NCI-H226 (cell line): ENCODE measurements around the gene PARVG.

Experiments used
- DNase-seq: peaks from one replicate; pipeline ENCODE4 v3.0.0-alpha.2; 2015

Gene PARVG

DNA sequence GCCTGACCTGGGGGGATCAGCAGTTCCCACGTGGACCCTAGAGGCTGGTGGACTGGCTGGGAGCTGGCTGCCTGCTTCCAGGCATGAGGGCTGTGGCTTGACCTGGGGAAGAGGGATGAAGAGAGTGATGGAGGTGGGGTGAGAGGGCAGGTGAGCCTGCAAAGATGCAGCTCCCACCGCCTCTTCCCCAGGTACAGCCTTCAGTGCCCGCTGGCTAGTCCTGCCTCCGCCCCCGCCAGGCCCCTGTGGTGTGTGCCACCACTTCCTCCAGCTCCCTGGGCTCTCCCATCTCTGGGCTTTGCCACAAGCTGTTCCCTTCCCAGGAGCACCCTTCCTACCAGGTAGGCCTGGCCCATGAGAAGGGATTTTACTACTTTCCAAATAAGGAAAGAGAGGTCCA is 19.1 kb downstream of the PARVG start:
- no peak for DNase-seq

- no peak for DNase-seq
Observed at GRCh38 chr22:44200451-44200850, 19.7 kb downstream of the PARVG start.

DNA sequence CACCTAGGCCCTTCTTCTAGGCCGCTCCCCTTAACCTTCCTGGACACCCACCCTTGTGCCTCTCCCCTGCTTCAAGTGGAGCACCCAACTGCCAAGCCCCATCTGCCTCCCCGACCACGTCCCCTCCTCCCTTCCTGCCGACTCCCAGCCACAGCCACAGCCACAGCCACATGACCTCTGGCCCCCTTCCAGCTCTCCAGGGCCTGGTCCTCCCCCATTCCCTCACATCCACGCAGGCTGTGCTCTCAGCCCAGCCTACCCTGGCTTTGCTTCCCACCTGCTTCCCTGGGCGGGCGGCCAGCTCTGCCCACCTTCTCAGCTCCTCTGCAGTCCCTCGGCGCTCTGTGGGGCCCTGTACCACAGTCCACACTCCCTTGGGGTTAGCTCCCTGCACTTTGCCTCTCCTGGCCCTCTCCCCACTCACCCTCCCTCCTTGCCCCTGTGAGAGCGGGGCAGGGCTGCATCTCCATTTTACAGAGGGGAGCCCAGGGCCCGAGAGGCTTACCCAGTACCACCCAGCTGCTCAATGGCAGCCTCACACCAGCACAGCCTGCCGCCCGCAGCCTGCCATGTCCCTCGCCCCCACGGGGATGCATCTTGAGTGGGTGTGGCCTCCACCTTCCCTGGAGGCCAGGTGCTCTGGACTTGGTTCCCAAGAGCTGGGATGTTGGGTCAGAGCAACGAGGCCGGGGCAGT is 20.3 kb downstream of the PARVG start:
- no peak for DNase-seq

- DNase-seq = no peak
Observed at GRCh38 chr22:44201665-44202064, 20.9 kb downstream of the PARVG start.

DNA sequence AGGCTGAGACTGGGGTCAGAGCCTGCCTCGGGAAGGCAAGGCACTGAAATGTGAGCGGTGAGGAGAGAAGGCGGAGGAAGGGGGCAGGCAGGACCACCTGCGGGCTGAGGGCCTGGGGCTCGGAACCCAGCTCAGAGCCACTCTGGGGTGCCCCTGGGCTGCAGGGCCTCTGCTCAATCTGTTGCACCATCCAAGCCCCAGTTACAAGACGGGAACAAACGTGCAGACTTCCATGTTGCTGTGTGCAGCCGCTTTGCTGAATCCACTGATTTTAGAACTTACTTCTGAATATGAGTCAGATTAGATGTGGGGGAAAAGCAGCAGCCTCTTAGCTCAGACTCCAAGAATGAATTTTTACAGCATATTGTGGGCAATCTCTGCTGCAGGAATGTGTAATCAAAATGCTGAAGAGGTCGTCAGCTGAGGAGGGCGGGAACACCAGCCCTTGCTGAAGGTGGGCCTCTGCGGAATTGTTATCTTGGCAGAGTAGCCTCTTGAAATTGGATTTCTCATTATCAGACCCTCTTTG is 21.6 kb downstream of the PARVG start:
- peak; percentile 72 for DNase-seq

DNA sequence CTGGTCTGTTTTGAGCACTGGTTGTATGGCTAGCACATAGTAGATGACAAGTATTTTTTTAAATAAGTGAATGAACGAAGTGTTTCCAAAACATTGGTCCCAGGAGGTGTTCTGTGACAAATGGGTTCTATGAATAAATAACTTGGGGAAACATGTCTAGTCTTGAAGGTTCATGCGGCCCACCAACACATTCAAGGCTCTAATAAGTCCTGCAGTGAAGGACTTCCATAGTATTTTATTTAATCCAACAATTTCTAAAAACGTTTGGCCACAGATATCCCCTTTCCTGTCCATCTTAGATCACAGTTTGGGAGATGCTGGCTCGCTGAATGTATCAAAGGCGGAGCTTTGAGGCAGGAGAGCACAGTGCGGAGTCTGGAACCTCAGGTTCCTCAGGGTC is 22.5 kb downstream of the PARVG start:
- DNase-seq = no peak

DNA sequence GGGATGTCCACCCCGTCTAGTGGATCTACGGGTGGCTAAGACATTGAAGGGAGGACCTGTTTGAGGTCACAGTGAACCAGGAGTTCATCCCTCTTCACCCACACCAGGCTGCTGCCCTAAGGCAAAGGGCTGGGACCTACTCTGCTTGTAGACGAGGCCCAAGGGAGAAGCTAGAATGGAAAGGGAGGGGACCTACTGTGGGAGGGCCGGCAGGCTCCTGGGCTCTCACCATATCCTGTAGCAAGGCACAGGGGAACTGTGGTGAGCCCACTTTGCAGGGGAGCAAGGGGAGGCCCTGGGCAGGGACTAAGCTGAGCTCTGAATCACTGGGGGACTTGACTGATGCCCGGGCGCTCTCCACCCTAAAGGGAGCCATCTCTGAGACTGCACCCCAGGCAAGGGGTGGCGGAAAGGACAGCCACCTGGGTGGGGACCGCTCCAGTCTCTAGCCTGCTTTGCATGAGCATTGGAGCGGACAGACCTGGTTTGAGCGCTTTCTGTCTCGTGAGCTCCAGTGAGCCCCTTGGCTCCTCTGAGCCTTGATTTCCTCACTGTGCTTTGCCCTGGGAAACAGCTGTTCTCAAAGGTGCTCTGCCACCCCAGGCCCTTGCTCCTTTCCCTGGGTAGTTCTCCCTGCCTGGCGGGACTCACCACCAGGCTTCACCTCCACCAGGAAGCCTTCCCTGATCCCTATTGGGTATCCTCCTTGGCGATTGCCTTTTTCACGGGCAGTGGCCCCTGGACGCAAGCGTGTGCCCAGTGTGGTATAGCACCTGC is 24.2 kb downstream of the PARVG start:
- no peak for DNase-seq

DNA sequence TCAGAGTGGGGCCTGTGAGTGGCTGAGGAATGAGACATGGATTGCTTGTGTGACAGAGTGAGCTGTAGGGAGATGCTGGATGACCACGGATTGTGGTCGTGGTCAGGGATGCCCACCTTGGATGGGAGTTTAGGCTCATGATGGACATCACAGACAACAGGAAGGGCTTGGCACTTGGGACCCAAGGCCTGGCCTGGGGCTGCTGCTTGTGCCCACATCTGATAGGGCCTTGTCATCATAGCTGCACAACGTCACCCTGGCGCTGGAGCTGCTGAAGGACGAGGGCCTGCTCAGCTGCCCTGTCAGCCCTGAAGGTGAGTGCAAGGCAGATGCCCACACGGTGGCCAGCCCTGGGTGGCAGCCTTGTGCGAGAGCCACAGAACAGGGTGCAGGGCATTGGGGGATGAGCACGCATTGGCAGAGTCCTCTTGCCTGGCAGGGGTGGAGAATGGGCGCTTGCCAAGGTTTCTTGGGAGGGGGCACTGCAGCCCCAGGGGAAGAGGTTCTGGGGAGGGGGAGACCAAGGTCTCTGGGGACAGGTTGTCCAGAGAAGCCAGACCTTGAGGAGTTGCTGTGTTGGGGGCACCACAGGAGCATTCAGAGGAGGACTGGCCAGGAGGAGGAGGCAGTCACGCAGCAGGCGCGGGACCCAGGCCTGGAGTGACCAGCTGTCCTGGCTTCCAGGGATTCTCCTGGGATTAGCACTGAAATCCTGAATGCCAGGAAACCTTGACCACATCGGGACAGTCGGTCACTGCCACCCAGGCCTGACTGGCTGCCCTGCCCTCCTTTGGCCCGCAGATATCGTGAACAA is 25.0 kb downstream of the PARVG start:
- DNase-seq = no peak

GRCh38 chr22:44206330-44206645 is 25.6 kb downstream of the PARVG start:
- no peak for DNase-seq

GRCh38 chr22:44206696-44207095 is 26.0 kb downstream of the PARVG start:
- DNase-seq = no peak

DNA sequence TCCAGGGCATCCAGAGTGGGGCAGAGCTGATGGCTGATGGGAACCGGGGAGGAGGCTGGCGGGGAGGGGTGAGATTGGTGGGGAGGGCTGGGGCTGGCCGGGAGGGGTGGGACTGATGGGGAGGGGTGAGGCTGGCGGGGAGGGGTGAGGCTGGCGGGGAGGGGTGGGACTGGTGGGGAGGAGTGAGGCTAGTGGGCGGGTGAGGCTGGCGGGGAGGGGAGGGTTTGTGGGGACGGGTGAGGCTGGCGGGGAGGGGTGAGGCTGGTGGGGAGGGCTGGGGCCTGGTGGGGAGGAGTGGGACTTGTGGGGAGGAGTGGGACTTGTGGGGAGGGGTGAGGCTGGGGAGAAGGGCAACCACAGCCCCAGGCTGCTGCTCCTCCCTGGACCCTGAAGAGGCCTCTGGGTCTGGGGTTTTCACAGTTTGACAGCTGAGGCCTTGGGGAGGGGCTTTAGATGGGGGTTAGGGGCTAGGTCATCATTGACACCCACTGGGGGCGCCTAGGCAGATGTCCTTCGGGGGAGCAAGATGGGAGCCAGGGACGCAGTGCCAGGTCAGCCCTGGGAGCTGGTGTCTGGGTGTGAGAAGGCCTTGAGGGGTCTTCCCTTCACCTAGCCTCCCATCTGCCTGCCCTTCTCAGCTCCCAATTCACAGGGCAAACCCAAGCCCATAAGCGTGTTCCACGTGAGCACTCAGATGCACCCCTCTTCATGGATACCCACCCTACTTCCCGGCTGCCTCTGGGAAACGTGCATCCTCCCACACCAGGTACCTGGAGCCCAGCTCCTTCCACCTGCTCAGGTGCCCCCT is 26.7 kb downstream of the PARVG start:
- DNase-seq = no peak

DNA sequence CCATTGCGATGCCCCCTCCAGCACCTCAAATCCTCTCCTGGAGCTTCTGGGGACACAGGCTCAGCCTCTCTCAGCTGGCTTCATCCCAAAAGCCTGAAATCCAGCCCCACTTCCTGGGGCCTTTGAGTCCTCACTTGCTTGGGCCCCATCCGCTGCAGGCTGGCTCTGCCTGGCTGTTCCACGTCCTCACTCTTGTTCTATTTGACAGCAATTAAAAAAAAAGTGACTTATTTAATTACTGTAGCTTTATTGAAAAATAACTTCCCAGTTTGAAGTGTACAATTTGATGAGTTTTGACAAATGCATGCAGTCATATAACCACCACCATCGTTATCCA is 27.2 kb downstream of the PARVG start:
- no peak for DNase-seq

- no peak for DNase-seq
Observed at GRCh38 chr22:44209343-44209742, 28.6 kb downstream of the PARVG start.

GRCh38 chr22:44210722-44211121 is 30.0 kb downstream of the PARVG start:
- no peak for DNase-seq

GRCh38 chr22:44211256-44211945 is 30.7 kb downstream of the PARVG start:
- DNase-seq = no peak

DNA sequence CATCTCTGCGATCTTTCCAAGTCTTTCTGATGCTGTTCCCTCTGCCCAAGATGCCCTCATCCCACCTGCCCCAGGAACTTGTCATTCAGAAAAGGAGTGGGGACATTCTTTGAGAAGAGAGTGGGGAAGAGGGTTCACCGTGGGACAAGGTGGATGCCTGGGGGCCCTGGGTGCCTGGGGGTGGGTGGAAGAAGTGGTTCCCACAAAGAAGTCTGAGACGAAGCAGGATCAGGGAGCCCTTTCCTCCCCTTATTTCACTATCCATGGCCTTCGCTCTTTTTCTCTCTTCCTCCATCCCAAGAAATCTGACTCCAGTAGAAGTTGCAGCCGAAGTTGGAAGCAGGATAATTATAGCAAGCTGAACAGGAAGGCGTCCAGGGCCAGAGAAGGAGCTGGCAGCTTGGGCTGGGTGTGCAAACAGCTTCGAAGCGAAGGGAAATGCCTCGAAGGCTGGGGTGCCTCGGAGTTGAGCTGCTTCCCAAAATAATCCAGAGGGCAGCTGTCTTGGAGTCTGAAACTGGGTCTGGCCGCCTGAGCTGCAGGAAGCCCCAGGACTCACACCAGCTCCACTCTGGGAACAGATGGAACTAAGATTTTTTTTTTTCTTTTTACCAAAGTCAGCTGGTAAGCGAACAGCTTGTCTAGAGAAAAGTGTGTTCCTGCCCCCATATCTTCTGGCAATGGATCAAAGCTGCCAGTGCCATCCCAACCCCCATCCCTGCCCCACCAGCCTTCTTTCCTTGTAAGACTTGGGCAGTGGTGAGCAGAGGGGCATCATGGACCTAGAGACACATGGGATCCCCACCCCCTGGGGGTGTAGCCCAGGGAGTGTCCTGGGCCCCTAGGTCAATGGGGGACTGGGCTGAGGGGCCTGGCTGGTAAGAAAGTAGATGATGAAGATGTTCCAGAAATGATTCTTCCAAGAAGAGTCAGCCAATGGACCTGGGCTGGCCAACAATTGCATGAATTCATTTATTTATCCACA is 31.5 kb downstream of the PARVG start:
- DNase-seq = no peak

DNA sequence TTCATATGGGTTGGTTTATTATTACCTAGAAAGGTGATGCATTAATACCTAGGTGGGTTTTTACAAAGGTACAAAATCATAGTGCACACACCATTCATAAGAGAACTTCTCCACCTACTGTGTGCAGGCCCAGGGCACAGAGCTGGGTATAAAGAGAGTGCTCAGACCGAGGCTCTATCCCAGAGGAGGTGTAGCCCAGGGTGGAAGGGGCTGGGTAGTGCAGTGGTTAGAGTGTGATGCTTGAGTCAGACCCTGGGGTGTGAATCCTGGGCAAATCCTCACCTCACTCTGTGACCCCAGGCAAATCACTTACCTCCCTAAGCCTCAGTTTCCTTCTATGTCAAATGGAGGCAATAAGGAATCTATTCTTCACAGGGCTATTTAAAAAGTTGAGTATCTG is 32.2 kb downstream of the PARVG start:
- no peak for DNase-seq

DNA sequence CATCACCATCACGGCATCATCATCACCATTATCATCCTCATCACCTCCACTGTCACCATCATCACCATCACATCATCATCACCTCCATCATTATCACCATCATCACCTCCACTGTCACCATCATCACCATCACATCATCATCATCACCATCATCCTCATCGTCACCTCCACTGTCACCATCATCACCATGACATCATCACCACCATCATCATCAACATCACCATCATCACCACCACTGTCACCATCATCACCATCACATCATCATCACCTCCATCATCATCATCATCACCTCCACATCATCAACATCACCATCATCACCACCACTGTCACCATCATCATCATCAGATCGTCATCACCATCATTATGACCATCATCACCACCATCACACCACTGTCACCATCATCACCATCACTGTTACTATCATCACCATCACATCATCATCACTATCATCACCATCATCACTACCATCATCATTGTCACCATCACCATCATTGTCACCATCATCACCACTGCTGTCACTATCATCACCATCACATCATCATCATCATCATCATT is 32.8 kb downstream of the PARVG start:
- no peak for DNase-seq

DNA sequence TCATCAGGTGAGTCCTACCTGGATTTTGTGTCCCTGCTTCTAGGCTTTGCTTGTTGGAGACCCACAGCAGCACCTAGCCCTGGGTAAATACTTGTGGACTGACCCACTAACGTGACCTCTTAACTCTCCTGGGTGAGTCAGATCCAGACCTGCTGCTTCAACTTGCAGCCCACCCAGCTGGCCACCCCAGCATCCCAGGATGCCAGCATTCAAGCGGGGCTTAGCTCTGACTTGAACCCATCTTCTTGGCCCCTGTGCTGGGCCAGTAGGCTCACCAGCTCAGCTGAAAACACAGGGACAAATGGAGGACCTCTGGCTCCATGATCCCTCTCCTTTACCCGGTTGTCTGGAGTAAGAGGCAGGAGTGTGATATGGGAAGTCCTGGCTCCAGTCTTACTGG is 33.5 kb downstream of the PARVG start:
- no peak for DNase-seq

DNA sequence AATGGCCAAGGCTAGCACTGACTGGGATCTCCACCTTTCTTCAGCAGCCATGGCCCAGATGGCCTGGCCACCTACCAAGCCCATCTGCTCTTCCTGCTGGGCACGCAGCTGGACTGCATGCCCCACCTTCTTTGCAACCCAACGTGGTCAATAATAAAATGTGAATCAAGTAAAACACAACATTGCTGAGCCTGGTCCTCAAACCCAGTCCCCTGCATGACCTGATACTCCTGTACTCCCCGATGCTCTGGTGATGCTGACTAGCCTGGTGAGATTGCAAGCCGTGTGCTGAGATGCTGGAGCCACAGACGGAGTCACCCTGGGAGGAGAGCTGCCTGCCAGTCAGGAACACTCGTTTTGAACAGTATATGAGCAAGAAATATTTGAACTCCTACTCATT is 34.0 kb downstream of the PARVG start:
- no peak for DNase-seq

GRCh38 chr22:44215287-44215686 is 34.6 kb downstream of the PARVG start:
- no peak for DNase-seq
